Stimulated activated CD4-positive, alpha-beta T cell treated with anti-CD3 and anti-CD28 coated beads, Interleukin-15, amount 100 ng/mL, for 24 hours (primary cell): ENCODE results near the gene GABBR2.
"Not testable (repeated sequence)": the region's sequence is repeated elsewhere in the genome, so short reads cannot be mapped to it uniquely, and the experiment has no call there.

Experiments used
- DNase-seq: peaks from one replicate; pipeline ENCODE4 v3.0.0-alpha.2; 2020

Gene GABBR2

DNA sequence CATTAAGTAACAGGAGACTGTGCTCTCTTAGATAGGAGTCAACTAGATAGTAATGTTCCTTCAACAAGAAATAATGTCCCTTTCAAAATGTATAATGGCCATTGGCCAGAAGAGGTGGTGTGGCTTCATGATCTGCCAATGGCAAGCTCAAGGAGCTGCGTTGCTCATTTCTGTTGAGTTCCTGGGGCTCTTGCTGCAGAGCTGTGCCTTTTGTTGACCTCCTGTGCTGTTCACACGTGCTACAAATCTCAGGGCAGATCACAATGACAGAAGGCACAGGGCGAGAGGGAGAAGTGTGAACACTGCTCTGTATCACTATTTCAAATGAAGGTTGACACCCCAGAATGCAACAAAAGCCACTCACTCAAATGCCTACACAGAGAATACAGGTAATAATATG lies 437.3 kb downstream of the GABBR2 start:
- no peak for DNase-seq

DNA sequence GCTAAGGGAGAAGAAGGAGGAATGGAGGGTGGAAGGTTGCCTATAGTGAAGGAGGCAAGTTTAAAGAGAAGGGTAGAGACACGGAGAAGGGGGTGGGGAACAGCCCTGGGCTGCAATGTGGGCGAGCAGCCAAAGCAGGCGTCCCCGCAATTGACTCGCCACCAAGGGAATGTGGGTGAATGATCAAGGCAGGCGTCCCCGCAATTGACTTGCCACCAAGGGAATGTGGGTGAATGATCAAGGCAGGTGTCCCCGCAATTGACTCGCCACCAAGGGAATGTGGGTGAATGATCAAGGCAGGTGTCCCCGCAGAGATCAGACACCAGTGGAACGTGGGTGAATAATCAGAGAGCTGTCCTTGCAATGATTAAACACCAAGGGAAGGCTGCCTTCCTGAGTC lies 438.5 kb downstream of the GABBR2 start:
- not testable (repeated sequence) for DNase-seq

DNA sequence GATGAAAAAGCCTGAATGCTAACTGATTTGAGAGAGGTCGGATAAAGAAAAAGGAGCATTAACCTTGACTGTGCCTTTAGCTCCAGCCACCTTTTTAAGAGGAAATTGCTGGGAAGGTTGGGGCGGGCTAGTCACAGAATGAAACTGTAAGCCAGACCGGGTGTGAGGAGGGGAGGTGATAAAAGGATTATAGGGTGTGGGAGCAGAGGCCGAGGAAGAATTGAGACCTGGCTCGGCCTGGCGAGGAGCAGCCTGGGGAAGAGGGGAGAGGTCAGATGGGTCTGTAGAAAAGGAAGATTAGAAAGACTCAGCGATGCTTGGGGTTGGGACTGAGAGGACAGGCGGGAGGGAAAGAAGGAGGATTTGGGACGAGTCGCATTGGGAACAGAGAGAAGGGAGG lies 439.1 kb downstream of the GABBR2 start:
- not testable (repeated sequence) for DNase-seq

GRCh38 chr9:98267556-98267955 lies 441.2 kb downstream of the GABBR2 start:
- not testable (repeated sequence) for DNase-seq

DNA sequence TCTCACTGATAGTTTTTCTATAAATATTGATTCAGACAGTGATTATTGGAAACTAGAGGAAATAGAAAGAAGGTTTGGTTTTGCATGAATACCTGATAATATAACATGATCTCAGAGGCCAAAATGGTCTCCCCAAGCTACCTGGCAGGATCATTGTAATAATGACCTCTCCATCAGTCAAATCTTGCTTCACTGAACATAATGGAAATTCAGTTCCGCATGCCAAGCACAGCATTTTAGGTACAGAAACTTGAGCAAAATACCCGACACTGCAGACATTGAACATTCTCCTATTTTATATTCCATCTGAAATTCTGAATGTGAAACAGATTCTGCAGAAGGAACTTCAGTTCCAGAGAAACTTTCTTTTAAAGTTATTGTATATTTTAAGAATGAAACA lies 444.2 kb downstream of the GABBR2 start:
- DNase-seq, result no peak

- DNase-seq, result peak; percentile 86
These were observed 445.0 kb downstream of the GABBR2 start for GRCh38 chr9:98263482-98264357.

DNA sequence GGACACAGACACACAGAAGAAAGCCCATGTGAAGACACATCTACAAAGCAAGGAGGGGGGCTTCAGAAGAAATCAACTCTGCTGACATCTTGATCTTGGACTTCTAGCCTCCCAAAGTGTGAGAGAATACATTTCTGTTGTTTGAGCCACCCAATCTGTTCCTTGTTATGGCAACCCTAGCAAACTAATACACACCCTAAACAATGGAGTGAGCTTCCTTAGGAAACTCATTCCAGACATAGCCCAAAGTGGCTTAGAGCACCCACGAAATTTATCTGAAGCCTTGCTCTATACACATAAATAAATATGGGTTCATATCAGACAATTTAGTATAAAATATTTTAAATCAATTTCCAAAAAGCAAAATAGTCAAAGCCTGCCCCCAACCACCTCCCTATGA lies 445.7 kb downstream of the GABBR2 start:
- DNase-seq, result no peak

DNA sequence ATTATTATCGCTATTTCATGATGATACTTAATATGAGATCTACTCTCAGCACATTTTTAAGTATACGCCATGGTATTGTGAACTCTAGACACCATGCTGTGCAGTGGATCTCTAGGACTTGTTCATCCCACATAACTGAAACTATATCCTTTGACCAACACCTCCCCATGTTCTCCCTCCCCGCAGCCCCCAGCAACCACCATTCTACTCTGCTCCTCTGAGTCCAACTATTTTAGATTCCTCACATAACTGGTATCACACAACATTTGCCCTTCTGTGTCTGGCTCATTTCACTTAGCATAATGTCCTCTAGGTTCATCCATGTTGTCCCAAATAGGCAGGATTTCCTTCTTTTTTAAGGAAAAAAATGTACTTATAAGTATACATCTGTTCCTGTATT lies 446.7 kb downstream of the GABBR2 start:
- DNase-seq, result no peak

- DNase-seq, result no peak
These were observed 448.1 kb downstream of the GABBR2 start for GRCh38 chr9:98260635-98261034.

- no peak for DNase-seq
These were observed 448.9 kb downstream of the GABBR2 start for GRCh38 chr9:98259791-98260190.

DNA sequence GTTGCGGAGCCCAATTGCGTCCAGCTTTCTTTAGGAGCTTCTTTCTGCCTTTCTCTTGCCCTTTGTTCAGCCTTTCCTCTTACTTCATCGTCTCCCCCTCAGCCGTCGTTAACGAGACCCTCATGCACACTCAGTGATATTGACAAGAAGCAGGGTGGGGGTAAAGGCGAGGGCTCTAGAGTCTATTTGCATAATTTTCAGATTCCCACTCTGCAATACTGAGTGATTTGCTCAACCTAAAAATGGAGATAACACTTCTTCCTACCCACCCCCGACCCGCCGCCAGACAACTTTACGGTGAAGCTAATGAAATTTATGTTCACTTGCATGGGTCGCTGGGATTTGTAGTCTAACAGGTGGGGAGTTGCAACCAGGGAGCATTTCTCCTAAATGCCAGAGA lies 452.0 kb downstream of the GABBR2 start:
- peak; percentile 44 for DNase-seq

GRCh38 chr9:98255578-98256296 lies 453.0 kb downstream of the GABBR2 start, which contains the start of gene TBC1D2:
Gene TBC1D2 (minus strand): TSS chr9:98255649. CDS start chr9:98255541, 108 bp downstream.
- peak; percentile 98 for DNase-seq

DNA sequence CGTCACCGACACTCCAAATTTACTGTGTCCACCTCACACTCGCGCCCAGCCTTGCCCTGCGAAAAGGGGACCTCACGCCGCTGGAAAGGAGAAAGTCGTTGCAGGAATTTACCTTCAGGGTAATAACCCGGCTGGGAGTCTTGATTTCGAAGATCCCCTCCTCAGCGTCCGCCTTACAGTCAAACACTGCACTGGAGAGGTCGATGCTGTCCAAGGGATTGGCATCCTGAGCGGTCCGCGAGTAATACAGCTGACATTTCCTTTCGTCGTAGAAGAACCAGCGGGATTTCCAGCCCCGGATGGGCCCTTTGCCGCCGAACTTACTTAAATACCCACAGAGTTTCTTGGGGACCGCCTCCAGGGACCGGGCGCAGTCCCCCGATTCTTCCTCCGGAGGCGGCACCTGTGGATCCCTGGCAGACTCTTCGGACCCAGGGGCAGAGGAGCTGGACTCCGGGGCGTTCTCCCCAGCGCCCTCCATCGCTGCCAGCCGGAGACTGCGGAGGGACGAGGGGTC lies 453.6 kb downstream of the GABBR2 start:
- no peak for DNase-seq

DNA sequence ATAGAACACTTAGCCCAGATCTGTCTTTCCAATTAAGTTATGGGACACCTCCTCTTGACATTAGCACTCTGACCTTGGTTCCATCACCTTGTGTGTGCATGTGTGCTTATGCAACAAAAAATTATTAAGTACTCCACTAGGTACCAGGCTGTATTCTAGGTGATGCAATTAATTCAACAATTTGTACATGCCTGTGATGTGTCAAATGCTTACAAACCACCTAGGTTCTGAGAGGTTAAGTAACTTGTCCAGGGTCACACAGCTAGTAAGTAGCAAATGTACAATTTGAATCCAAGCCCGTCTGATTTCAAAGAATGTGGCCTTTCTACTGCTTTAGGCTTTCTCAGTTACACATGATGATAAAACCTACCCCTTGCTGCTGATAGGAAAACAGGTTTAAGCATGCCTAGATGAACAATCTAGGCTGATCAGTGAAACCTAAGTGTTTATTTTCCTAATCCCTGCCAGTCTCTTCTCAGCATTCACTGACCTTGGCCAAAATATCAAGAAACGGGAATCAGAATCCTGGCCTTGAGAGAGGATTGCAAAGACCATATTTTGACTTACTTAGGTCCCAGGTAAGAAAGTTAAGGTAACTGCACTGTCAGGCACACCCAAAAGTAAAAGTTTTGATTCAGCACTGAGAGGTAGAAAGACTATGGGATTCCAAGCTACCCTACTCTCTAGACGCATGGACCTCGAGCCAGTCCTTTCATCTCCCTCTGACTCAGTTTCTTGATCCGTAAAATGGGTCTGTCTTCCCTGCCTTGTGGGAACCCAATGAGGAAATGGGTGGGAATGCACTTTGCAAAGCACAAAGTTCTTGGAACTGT lies 454.3 kb downstream of the GABBR2 start:
- no peak for DNase-seq

DNA sequence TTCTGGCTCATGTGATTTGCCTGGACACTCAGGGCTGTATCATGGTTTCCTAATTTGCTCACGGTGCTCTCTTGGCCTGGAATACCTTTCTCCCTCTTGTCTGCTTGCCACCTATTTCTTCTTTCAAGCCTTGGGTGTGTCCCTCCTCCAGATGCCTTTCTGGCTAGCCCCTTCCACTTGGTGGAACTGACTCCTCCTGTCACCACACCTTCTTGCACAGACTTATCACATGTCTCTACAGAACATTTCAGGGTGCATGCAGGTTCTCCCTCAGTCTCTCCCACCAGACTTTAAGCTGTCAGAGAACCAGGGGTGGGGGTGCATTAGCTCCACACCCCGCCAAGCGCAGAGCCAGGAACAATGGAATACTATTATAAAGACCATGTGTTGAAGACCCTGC lies 455.2 kb downstream of the GABBR2 start:
- DNase-seq, result no peak

DNA sequence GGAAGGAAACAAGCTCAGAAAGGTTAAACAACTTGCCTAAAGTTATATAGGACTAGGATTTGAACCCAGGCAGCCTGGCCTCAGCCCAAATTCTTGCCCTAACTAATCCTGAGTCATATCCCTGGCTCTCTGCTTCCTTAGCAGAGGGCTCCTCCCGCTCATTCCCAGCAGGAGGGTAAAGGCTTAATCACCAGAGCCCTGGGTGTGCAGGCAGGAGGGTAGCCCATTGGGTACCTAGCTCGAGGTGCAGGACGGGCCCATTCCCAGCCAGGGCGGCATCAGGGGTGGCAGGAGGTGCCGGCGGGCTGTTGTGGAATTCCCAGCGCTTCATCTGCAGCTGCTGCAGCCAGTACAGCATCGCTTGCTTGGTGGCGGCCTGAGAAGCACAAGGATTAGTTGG lies 457.2 kb downstream of the GABBR2 start:
- no peak for DNase-seq

DNA sequence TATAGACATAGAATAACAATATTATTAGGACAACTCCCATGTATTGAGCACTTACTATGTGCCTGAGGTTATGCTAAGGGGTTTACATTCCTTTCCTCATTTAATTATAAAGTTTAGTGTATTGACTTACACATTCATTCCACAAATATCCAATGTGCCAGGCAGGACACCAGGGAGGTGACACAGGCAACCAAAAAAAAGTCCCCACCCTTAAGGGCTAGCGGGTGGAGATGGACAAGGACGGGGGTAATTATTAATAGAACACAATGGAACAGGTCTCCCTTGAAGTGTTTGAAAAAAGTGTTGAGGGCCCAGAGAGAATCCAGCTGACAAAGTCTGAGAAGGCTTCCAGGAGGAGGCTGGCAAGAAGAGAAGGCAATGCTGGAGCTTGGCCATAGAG lies 459.0 kb downstream of the GABBR2 start:
- no peak for DNase-seq

GRCh38 chr9:98248737-98249474 lies 459.8 kb downstream of the GABBR2 start:
- peak; percentile 42 for DNase-seq

DNA sequence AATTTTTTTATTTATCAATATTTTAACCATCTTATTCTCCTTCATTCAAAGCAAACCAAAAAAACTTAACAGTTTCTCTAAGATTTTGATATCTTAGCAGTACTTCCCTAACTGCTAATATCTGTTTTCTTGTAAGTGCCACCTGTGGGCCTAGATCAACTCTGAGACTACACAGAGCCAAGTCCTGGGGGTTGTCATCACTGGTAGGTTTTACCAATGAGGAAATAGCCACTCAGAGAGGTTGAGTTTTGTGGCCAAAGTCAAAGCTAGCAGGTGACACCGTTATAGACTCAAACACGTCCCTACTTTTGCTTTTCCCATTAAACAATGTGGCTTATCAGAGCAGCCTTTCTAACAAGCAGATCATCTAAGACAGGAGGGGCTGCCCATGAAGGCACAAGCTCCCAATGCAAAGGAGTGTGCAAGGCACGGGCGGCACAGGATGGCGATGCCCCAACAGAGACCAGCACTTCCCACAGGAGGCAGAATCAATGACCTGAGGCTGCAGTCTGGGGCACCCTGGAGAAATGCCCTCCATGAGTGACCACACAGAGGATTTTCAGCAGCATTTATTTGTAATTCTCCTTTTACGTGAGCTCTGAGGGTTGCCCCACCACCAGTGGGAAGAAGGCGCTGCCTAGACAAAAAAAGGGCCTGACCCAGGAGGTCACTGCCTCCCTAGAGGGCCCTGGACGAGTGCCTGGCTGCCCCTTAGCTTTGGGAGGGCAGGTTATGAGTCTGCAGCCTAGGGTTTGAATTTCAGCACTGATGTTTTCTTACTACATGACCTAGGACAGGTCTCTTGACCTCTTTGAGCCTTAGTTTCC lies 460.7 kb downstream of the GABBR2 start:
- no peak for DNase-seq

DNA sequence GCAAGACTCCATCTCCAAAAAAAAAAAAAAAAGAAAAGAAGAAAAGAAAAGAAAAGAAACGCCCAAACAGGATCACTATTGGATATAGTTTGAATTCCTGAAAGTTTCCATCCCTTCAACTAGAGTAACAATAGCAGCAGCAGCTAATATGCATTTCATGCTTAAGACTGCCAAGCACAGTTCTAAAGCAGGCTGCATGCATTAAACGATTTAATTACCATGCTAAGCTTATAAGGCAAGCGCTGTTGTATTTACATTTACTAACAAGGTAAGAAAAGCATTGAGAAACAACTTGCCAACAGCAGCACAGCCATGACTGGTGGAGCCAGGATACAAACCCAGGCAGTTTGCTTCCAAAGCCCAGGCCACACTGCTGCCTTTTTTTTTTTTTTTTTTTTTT lies 466.3 kb downstream of the GABBR2 start:
- DNase-seq, result no peak
